SH-SY5Y (cell line): ENCODE data around the gene TTC13.

Experiments
- GATA2 ChIP-seq: IDR thresholded peaks from 2 replicates; pipeline ENCODE4 v1.6.1; 2011; ENCODE audit warnings: mild to moderate bottlenecking, low read depth, low read length
- GATA3 ChIP-seq: IDR thresholded peaks from 2 replicates; pipeline ENCODE4 v1.6.1; 2011; ENCODE audit warnings: low read depth, mild to moderate bottlenecking, low read length, moderate library complexity

The TTC13 gene

DNA sequence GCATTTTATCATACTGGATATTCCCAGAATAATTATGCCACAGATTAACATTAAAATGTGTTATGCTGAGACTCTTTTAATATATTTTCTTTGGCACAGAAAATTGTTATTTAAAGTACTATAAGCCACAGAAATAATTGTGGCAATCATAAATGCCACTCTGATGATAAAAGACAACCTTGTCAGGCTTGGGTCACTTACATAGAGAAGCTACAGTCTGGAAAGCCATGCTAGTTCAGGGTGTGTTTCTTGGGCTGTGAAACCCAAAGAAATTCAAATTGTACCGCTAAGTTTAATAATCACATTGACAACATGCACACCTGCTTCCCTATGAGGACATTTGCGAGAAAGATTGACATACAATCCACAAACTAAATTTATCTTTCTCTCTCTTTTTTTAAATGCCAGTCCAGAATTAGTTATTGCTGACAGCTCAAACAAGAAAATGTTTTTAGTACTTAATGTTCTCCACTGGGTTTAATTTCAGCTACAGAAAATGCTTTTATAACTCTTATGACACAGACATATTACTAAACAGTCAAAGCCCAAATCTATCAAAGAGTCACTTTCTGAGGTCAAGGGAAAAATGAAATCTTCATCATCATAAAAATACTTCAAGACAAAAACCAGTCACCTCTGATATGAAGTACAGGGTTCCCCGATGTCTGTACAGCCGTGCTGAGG, 38.7 kb downstream of the TTC13 start:
- TF ChIP-seq GATA3 (no peak), GATA2 (no peak)

GRCh38 chr1:230938924-230939368, 39.7 kb downstream of the TTC13 start:
- TF ChIP-seq GATA2, result no peak
- no peak for TF ChIP-seq GATA3

- TF ChIP-seq GATA2, result no peak
- TF ChIP-seq GATA3, result no peak
Measured at GRCh38 chr1:230937371-230937770, 41.3 kb downstream of the TTC13 start.

- TF ChIP-seq GATA3, result no peak
- TF ChIP-seq GATA2, result no peak
Measured at GRCh38 chr1:230936475-230936874, 42.2 kb downstream of the TTC13 start.

DNA sequence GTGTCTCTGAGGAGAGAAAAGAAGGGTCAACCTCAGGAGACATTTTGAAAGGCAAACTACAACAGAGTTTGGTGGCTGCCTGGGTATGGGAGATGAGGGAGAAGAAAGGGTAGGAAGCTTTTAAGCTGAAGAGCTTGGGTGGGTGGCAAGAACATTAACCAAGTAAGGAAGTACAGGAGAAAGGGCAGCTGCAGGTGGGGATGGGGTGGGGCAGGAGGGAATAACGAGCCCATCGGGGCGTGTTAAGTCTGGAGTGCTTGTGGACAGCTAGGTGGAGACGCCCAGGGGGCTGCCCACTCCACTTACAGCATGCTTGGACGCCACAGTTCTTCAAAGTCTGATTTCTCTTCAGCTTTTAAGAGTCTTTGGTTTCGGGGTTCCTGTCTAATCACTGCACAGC, 42.8 kb downstream of the TTC13 start:
- TF ChIP-seq GATA2 (no peak), GATA3 (no peak)

- TF ChIP-seq GATA2 (no peak), GATA3 (no peak)
Measured at GRCh38 chr1:230930986-230931385, 47.7 kb downstream of the TTC13 start.

DNA sequence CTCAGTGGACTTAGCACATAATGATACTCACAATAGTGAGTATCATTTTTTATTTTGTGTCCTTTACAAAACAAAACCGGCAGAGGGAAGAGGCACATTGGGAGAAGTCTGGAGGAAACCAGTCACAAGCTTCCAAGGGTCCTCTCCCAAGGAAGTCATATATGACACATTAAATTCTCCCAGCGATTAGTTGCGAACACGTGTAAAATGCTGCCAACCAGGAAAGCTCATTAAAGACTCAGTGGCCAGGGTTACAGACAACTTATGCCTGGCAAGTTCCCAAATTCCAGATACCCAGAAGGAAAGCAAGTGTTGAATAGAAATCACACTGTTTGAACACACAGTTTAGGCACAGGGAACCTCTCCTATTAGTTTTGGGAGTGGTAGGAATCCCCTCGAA, 52.5 kb downstream of the TTC13 start:
- TF ChIP-seq GATA2, result no peak
- TF ChIP-seq GATA3, result no peak

DNA sequence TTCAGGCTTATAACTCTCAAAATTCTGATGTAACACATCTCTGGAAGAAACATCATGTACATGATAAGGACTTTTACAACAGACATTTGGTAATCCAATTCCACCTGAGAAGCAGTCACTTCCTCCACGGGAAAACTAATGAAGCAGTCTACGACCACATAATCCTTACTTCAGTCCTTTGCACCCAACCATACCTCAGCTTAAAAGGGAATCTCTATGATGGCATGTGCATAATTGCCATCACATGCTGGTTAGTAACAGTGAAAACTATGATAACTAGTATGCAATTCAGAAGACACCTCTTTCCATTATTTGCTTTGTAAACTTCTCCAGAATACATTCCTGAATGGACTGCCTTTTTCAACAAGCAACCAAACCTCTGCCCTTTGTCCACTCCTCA, 53.1 kb downstream of the TTC13 start:
- TF ChIP-seq GATA2 (no peak), GATA3 (no peak)

- TF ChIP-seq GATA3 (no peak), GATA2 (no peak)
Measured at GRCh38 chr1:230923176-230923575, 55.5 kb downstream of the TTC13 start.

DNA sequence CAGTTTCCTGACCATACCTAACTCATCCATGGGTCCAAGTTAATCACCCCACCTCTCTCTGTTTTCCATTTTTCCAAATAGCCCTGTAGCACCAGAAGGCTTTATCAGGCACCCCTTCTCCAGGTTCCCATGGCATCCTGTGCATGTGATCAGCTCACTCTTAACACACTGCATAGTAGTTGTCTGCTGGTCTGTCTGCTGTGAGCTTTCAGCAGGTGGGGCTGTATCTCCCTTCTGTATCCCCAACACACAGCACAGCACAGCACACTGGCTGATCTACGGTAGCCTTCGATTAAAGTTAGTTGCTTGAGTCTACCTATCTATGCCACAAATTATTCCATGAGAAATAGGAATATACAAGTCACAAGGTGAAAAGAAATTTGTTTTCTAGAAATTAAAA, 56.0 kb downstream of the TTC13 start:
- no peak for TF ChIP-seq GATA2
- no peak for TF ChIP-seq GATA3

DNA sequence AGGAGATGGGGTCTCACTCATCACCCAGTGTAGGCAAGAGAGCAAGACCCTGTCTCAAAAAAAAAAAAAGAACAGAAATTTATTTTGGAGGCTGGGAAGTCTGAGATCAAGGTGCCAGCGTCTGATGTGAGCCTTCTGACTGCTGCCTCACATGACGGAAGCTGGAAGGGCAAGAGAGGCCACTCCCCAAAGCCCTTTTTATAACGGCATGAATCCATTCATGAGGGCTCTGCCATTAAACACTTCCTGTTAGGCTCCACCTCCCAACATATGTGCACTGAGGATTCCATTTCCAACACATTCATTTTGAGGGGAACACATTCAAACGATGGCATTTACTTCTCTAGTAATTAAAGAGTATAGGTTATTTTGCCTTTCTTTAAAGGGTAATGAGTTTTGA, 59.5 kb downstream of the TTC13 start:
- TF ChIP-seq GATA3 (no peak), GATA2 (no peak)

- TF ChIP-seq GATA2, result no peak
- no peak for TF ChIP-seq GATA3
Measured at GRCh38 chr1:230917284-230918135, 61.2 kb downstream of the TTC13 start.

DNA sequence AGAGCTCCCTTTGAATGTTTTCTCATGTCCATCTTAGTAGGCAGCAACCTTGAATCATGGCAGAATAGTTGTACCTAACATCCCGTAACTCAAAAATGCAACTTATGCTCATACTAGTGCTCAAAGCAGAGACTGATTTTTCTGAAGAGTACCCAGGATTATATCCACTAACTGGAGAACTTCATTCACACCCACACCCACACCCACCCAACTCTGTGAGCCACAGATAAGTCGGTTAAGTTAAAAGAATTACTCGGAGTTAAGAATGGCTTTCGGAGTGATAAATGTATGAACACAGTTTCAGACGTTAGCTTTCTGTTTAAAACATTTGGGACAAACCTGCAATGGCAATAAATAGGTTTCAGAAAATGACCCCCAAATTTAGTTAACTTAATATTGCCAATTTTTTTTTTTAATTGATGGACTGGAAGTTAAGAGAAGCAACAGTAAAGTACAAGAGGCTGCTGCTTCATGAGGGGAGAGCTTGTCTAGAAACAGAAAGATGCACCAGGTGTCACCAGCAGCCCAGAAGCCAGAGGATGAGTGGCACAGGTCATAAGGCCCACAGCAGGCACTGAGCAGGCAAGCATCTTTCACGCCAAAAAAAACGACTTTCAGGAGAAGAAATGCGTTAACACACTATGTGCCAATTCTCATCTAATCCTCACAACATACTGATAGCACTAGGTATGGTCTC, 61.9 kb downstream of the TTC13 start:
- no peak for TF ChIP-seq GATA2
- no peak for TF ChIP-seq GATA3

DNA sequence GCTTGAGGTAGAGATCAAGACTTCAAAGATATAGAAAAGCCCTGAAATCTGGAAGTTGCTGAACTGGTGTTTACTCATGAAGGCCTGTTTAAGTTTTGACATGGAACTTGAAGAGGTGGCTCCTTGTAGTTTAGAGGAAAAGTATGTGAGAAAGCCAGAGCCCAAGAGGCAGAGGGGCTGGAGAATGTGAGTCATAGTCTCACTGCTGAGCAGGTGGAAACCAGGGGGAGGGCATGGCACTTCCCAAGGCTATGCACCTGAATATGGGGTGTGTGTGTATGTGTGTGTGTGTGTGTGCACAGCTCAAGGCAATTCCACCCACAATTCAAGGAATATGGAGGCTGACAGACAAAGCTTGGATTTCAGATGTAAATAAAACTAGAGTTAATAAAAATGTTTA, 63.6 kb downstream of the TTC13 start:
- TF ChIP-seq GATA3, result no peak
- no peak for TF ChIP-seq GATA2

- TF ChIP-seq GATA2 (no peak), GATA3 (no peak)
Measured at GRCh38 chr1:230913496-230913895, 65.2 kb downstream of the TTC13 start.

DNA sequence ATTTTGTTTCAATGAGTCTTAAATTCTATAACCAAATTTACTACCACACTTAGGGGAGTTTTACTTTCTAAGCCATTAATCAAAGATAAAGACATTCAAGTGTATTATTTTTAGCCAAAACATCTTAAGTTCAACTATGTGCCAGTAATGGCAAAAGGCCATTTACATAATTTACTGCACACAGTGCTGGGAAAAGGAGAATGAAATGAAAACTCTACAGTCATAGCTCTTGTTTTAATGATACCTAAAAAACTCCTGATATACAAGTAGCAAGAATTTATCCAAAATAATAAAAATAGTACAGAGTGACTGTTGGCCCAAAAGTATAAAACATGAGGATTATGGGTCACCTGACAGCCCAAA, 67.9 kb downstream of the TTC13 start:
- TF ChIP-seq GATA2 (no peak), GATA3 (no peak)
